ENCODE results near the gene TMEM203.

GRCh38 chr9:137235424-137236237, 30.2 kb upstream of the TMEM203 start:
- no peak for TF ChIP-seq CTCF (optimal IDR thresholded peaks at IDR 0.05 in 1 of 3, IDR thresholded peaks at IDR 0.05 in 1 of 3, conservative IDR thresholded peaks at IDR 0.05 in 1 of 3; ENCODE audit: extremely low read depth in 1 of 3, insufficient read depth in 2 of 3, low read length in 3 of 3)
- no peak for TF ChIP-seq EZH2 (IDR thresholded peaks at IDR 0.05; ENCODE audit: low read length)

All from keratinocyte (primary cell).